GM12874 (cell line): Measurements from ENCODE around the gene FAM237B.
A peak's percentile ranks its signal among the peaks of the same experiment; 100 is the strongest.

ENCODE experiments used
- TF ChIP-seq, protein P1 (sequence below): IDR thresholded peaks from 2 replicates; pipeline ENCODE4 v1.5.1; 2011; ENCODE audit warnings: low read depth, mild to moderate bottlenecking, control low read depth, low read length, moderate library complexity; ENCODE audit not compliant: insufficient read depth

Gene FAM237B

GRCh38 chr7:90312745-90313144 is 8.4 kb downstream of the FAM237B start:
- TF ChIP-seq, protein P1, sequence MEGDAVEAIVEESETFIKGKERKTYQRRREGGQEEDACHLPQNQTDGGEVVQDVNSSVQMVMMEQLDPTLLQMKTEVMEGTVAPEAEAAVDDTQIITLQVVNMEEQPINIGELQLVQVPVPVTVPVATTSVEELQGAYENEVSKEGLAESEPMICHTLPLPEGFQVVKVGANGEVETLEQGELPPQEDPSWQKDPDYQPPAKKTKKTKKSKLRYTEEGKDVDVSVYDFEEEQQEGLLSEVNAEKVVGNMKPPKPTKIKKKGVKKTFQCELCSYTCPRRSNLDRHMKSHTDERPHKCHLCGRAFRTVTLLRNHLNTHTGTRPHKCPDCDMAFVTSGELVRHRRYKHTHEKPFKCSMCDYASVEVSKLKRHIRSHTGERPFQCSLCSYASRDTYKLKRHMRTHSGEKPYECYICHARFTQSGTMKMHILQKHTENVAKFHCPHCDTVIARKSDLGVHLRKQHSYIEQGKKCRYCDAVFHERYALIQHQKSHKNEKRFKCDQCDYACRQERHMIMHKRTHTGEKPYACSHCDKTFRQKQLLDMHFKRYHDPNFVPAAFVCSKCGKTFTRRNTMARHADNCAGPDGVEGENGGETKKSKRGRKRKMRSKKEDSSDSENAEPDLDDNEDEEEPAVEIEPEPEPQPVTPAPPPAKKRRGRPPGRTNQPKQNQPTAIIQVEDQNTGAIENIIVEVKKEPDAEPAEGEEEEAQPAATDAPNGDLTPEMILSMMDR, result peak; percentile 6; the same call in 1 of the 2 replicates

DNA sequence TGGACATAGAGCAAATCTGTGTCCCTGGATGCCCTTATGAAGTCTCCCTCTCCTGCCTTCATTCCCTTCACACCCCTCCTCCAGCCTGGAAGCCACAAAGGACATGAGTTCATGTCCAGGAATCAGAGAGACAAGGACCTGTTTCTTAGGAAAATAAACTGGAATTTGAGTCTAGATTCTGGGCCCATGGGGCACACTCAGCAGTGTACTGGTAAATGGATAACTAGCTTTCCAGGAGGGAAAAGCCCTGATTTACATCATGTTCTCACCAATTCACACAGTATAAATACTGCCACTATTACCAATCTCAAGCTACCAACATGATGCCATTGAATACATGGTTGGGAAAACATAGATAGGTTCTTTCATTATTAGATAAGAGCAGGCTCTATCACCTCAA is 9.9 kb downstream of the FAM237B start:
- TF ChIP-seq, protein P1, result no peak

- TF ChIP-seq, protein P1, result no peak
Measured at GRCh38 chr7:90309872-90310271, 11.2 kb downstream of the FAM237B start.

- TF ChIP-seq, protein P1, result no peak
Measured at GRCh38 chr7:90303241-90303640, 17.9 kb downstream of the FAM237B start.

DNA sequence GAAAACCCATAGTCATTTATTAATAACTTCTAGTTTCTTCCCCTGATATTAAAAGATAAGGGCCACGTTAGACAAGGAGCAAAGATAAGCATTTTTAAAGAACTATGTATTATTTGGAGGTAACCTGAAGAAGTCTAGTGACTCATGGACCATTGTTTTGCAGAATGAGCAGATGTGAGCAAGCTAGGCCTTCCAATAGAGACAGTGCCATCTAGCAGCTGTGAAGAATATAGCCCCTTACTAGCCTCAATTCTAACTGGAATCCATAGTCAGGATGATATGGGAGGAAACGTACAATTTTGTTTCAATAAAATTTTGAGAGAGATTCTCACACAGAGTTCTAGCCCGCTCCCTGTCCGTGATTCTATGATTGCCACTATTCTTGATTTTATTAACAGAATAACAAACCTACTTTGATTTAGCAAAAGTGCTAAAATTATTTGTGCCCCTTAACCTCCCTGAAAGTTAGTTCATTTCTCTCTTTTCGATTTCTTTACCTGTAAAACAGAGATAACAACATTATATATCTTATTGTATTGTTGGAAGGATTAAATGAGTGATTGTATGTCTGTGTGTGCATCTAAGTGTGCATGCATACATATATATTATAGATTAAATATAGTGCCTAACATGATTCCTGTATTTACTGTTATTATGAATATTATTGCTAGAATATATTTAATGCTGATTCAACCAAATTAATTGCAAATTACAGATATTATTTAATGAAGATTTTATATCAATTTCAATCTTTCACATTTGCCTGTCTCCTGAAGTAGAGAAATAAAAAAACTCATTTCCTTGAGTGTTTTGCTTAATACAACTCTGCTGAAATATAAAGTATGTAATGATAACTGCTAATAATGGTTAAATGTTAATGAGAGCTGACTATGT is 22.7 kb downstream of the FAM237B start:
- TF ChIP-seq, protein P1, result peak; percentile 64

- TF ChIP-seq, protein P1, result no peak
Measured at GRCh38 chr7:90290244-90291113, 30.6 kb downstream of the FAM237B start.

DNA sequence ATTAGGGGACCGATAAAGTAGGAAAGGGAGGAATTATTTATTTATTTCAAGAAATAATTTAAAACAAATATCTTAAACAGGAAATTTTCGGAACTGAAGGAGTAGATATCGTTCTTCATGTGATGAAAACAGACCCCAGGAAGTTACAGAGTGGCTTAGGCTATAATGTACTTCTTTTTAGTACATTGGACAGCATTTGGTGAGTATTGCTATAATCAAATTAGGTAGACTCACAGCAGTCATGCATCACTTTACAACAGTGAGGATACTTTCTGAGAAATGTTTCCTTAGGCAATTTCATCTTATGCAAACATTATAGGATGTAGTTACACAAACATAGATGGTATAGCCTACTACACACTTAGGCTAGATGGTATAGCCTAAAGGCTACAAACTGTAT is 33.0 kb downstream of the FAM237B start:
- TF ChIP-seq, protein P1, result no peak
